IMR-90 (cell line): ENCODE data around the gene TEX14. TPM values are rescaled to one million over a fixed set of nuclear protein-coding genes. Genes with fewer than 3 reads are reported as not detected.

Source experiments
- ATAC-seq: fragments of 200-7000 bp; cut with Tn5 transposase; 2 replicates; pipeline ENCODE4 v1.9.1; 2020; ENCODE audit warnings: low read depth, mild to moderate bottlenecking, moderate library complexity
- BruUV-seq: library from RNA; stranded (reverse); fragments of 400-500 nt; replicated peaks from 2 replicates; lab custom pipeline; 2021; lab: Mats Ljungman, UMichigan
- CTCF ChIA-PET: fragments of 300-600 bp; formaldehyde crosslinking; extraction: SDS; loops from one replicate; lab custom pipeline; 2021; ENCODE audit warnings: antibody characterized with exemption; lab: Yijun Ruan, JAX
- POLR2A ChIA-PET: fragments of 300-600 bp; sonication (Branson Sonifier 250); formaldehyde crosslinking; loops from one replicate; lab custom pipeline; 2022; ENCODE audit warnings: antibody characterized with exemption; ENCODE audit not compliant: unreplicated experiment; lab: Charles Lee
- DNase-seq: peaks from one replicate; pipeline ENCODE4 v3.0.0; 2013
- H2AFZ ChIP-seq: replicated peaks from 2 replicates; pipeline ENCODE3; 2013; ENCODE audit warnings: low read length, mild to moderate bottlenecking; ENCODE audit not compliant: poor library complexity
- H2AK5ac ChIP-seq: 2 replicates; pipeline ENCODE4 v1.6.1; 2013; ENCODE audit warnings: low read depth, low read length, inconsistent platforms
- H2AK9ac ChIP-seq: replicated peaks from 2 replicates; pipeline ENCODE3; 2013; ENCODE audit warnings: mild to moderate bottlenecking, low read depth, low read length, moderate library complexity; ENCODE audit not compliant: poor library complexity
- H2BK120ac ChIP-seq: 2 replicates; pipeline ENCODE4 v1.6.1; 2013; ENCODE audit warnings: low read depth, low read length, inconsistent platforms
- H2BK15ac ChIP-seq: 3 replicates; pipeline ENCODE4 v1.6.1; 2013; ENCODE audit warnings: low read depth, low read length, inconsistent platforms
- H2BK20ac ChIP-seq: 2 replicates; pipeline ENCODE4 v1.6.1; 2013; ENCODE audit warnings: low read depth, mild to moderate bottlenecking, inconsistent platforms, low read length, moderate library complexity
- H2BK5ac ChIP-seq: 2 replicates; pipeline ENCODE4 v1.6.1; 2013; ENCODE audit warnings: mild to moderate bottlenecking, low read depth, low read length, inconsistent platforms; ENCODE audit not compliant: poor library complexity, severe bottlenecking
- H3K14ac ChIP-seq: replicated peaks from 2 replicates; pipeline ENCODE4 v1.6.1; 2013; ENCODE audit warnings: low read depth, low read length, inconsistent platforms
- H3K18ac ChIP-seq: 2 replicates; pipeline ENCODE4 v1.6.1; 2013; ENCODE audit warnings: low read depth, low read length, control low read depth
- H3K23ac ChIP-seq: 2 replicates; pipeline ENCODE4 v1.6.1; 2013; ENCODE audit warnings: low read depth, low read length, inconsistent platforms
- H3K27ac ChIP-seq: 2 replicates; pipeline ENCODE4 v1.5.1; 2013; ENCODE audit warnings: mild to moderate bottlenecking, control low read depth, low read length; ENCODE audit not compliant: insufficient read depth
- H3K27me3 ChIP-seq: 2 replicates; pipeline ENCODE4 v1.6.1; 2013; ENCODE audit warnings: low read length; ENCODE audit not compliant: control insufficient read depth, insufficient read depth
- H3K36me3 ChIP-seq: 2 replicates; pipeline ENCODE4 v1.6.1; 2013; ENCODE audit warnings: low read length, mixed read lengths; ENCODE audit not compliant: control insufficient read depth, insufficient read depth
- H3K4ac ChIP-seq: 2 replicates; pipeline ENCODE4 v1.6.1; 2013; ENCODE audit warnings: low read depth, low read length, inconsistent platforms
- H3K4me1 ChIP-seq: 2 replicates; pipeline ENCODE4 v1.6.1; 2013; ENCODE audit warnings: low read length, mixed read lengths; ENCODE audit not compliant: control insufficient read depth, insufficient read depth
- H3K4me2 ChIP-seq: 2 replicates; pipeline ENCODE4 v1.6.1; 2013; ENCODE audit warnings: low read depth, mild to moderate bottlenecking, control low read depth, low read length, moderate library complexity
- H3K4me3 ChIP-seq: 2 replicates; pipeline ENCODE4 v1.5.1; 2013; ENCODE audit warnings: low read depth, mild to moderate bottlenecking, control low read depth, low read length, moderate library complexity; ENCODE audit not compliant: insufficient read depth
- H3K56ac ChIP-seq: 2 replicates; pipeline ENCODE4 v1.6.1; 2013; ENCODE audit warnings: low read length, inconsistent platforms; ENCODE audit not compliant: insufficient read depth; ENCODE audit errors: extremely low read depth
- H3K79me1 ChIP-seq, 2 experiments: 2 replicates each; pipeline ENCODE4 v1.6.1; 2013; ENCODE audit warnings: low read length in 2 of 2, inconsistent platforms in 1 of 2, low read depth in 1 of 2
- H3K9ac ChIP-seq: 2 replicates; pipeline ENCODE4 v1.6.1; 2013; ENCODE audit warnings: low read depth, low read length, control low read depth
- H3K9me1 ChIP-seq: 2 replicates; pipeline ENCODE4 v1.6.1; 2013; ENCODE audit warnings: low read length, inconsistent platforms; ENCODE audit not compliant: insufficient read depth
- H3K9me3 ChIP-seq: 2 replicates; pipeline ENCODE4 v1.6.1; 2013; ENCODE audit warnings: low read length; ENCODE audit not compliant: control insufficient read depth, insufficient read depth
- H4K20me1 ChIP-seq: 2 replicates; pipeline ENCODE4 v1.6.1; 2013; ENCODE audit warnings: low read length, inconsistent platforms; ENCODE audit not compliant: insufficient read depth
- H4K5ac ChIP-seq: 2 replicates; pipeline ENCODE4 v1.6.1; 2013; ENCODE audit warnings: mild to moderate bottlenecking, low read depth, low read length, control low read depth
- H4K8ac ChIP-seq, 2 experiments: 2 replicates each; pipeline ENCODE4 v1.6.1; 2013; ENCODE audit warnings: low read depth in 2 of 2, low read length in 2 of 2, control low read depth in 1 of 2, inconsistent platforms in 1 of 2
- H4K91ac ChIP-seq: 2 replicates; pipeline ENCODE4 v1.6.1; 2013; ENCODE audit warnings: low read depth, low read length, inconsistent platforms; ENCODE audit not compliant: insufficient read depth
- BHLHE40 ChIP-seq: fragments of 150-350 bp; IDR thresholded peaks from 2 replicates; pipeline ENCODE4 v1.6.1; 2016; ENCODE audit warnings: mild to moderate bottlenecking, low read depth, low read length
- CEBPB ChIP-seq: IDR thresholded peaks from 2 replicates; pipeline ENCODE4 v1.6.1; 2012; ENCODE audit warnings: low read depth, low read length, improper control_type of control experiment
- CHD1 ChIP-seq: IDR thresholded peaks from 2 replicates; pipeline ENCODE4 v1.6.1; 2012; ENCODE audit warnings: low read depth, low read length, improper control_type of control experiment
- FOS ChIP-seq: fragments of 150-350 bp; IDR thresholded peaks from 2 replicates; pipeline ENCODE4 v1.6.1; 2016; ENCODE audit warnings: low read depth, low read length
- MAFK ChIP-seq: IDR thresholded peaks from 2 replicates; pipeline ENCODE4 v1.6.1; 2012; ENCODE audit warnings: low read depth, low read length, improper control_type of control experiment
- MXI1 ChIP-seq: IDR thresholded peaks from 2 replicates; pipeline ENCODE4 v1.6.1; 2012; ENCODE audit warnings: low read depth, mild to moderate bottlenecking, low read length, moderate library complexity, borderline replicate concordance
- NFE2L2 ChIP-seq: fragments of 150-350 bp; IDR thresholded peaks from 2 replicates; pipeline ENCODE4 v1.6.1; 2016; ENCODE audit warnings: low read depth, mild to moderate bottlenecking, low read length
- POLR2A ChIP-seq: IDR thresholded peaks from 2 replicates; pipeline ENCODE4 v1.6.1; 2012; ENCODE audit warnings: mild to moderate bottlenecking, low read depth, low read length
- RAD21 ChIP-seq: IDR thresholded peaks from 2 replicates; pipeline ENCODE4 v1.6.1; 2012; ENCODE audit warnings: low read length, improper control_type of control experiment
- RCOR1 ChIP-seq: IDR thresholded peaks from 2 replicates; pipeline ENCODE4 v1.6.1; 2012; ENCODE audit warnings: mild to moderate bottlenecking, low read length, improper control_type of control experiment; ENCODE audit not compliant: insufficient replicate concordance
- RFX5 ChIP-seq: IDR thresholded peaks from 2 replicates; pipeline ENCODE4 v1.8.0; 2012; ENCODE audit warnings: low read depth, mild to moderate bottlenecking, low read length, moderate library complexity
- SMC3 ChIP-seq: fragments of 150-350 bp; IDR thresholded peaks from 2 replicates; pipeline ENCODE4 v1.6.1; 2016; ENCODE audit warnings: low read depth, mild to moderate bottlenecking, antibody characterized with exemption, low read length, moderate library complexity
- WGBS, 2 experiments: methylation state at CpG; one replicate each; pipeline versions ENCODE4 v1.1.5 to v1.1.7; 2013; ENCODE audit warnings: missing lambda C conversion rate in 2 of 2; ENCODE audit not compliant: insufficient read length in 1 of 2; ENCODE audit errors: extremely low coverage in 2 of 2; 5-methylcytosine and 5-hydroxymethylcytosine counted together
- dilution Hi-C: fragments of 300-500 bp; cut with HindIII; formaldehyde crosslinking; loops from one replicate; pipeline ENCODE4 v1.14.3; 2018; ENCODE audit warnings: low sequenced_read_pairs; ENCODE audit not compliant: unreplicated experiment
- in situ Hi-C: fragments of 300-500 bp; cut with MboI; formaldehyde crosslinking; loops from 3 replicates; pipeline ENCODE4 v1.14.3; 2019; ENCODE audit warnings: low sequenced_read_pairs, inconsistent platforms, mixed read lengths
- intact Hi-C: fragments of 100-400 bp; cut with micrococcal nuclease; formaldehyde crosslinking; loops from 2 replicates; pipeline ENCODE4 v1.10.0; 2022
- polyA plus RNA-seq, 3 experiments: library from polyadenylated mRNA; depleted of rRNA; stranded (reverse); fragments of >200 nt; gene quantifications; 2 replicates each; pipeline ENCODE4 v1.2.3, GENCODE V29; 2012; ENCODE audit warnings: low replicate concordance in 1 of 3
- total RNA-seq: library from RNA; depleted of rRNA; stranded (reverse); fragments of >200 nt; gene quantifications from 2 replicates; pipeline ENCODE4 v1.2.3, GENCODE V29; 2012
- TF ChIP-seq, protein P1 (sequence below): fragments of 150-350 bp; IDR thresholded peaks from 2 replicates; pipeline ENCODE4 v1.6.1; 2016; ENCODE audit warnings: low read depth, mild to moderate bottlenecking, low read length, moderate library complexity, borderline replicate concordance
- TF ChIP-seq, protein P2 (sequence below): fragments of 150-350 bp; IDR thresholded peaks from 2 replicates; pipeline ENCODE4 v1.6.1; 2017; ENCODE audit warnings: mild to moderate bottlenecking, antibody characterized with exemption, low read length, low read depth

TEX14 gene
- total and polyA plus RNA-seq, 2 of the 4 experiments (the other 2 are of a cell fraction), result not detected

DNA sequence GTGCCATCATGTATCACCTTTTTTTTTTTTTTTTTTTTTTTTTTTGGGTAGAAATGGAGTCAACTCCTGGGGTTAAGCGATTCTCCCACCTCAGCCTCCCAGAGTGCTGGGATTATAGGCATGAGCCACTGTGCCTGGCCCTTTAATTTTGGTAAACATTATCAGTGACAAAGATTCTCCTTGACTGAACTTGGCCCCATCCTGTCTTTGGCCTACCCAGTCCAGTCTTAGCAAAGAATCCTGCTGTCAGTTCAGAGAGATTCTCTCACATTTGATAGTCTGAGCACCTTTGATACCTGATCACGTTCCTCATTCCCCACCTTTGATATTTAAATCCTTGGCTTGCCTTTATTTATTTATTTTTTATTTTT lies 12.1 kb upstream of the TEX14 start:
- H3K9ac ChIP-seq, result no peak overlapping the region
- H2AFZ ChIP-seq, result no peak overlapping the region
- ChIA-PET CTCF (interaction anchor here (0.5 kb wide), 1 partner anchor 95 kb away, joined by 3 read pairs; no protein-coding TSS in a partner anchor), POLR2A (no interaction called here)
- WGBS, 2 experiments, result no CpG with 5 or more reads among the region's 2 CpGs
- no peak overlapping the region for H2BK15ac ChIP-seq
- intact Hi-C loops (no loop called here), dilution Hi-C loops (no loop called here), in situ Hi-C loops (no loop called here)
- no peak overlapping the region for H3K27ac ChIP-seq
- no peak overlapping the region; the same call in 1 of the 2 replicates for H3K18ac ChIP-seq
- H3K23ac ChIP-seq, result no peak overlapping the region
- no peak overlapping the region for H3K4ac ChIP-seq
- H4K5ac ChIP-seq, result no peak overlapping the region
- H4K91ac ChIP-seq, result no peak overlapping the region
- peaks cover 3% of the 10 kb centered on the region for H3K4me1 ChIP-seq
- H4K20me1 ChIP-seq, result no peaks in the 10 kb centered on the region
- peaks cover 6% of the 10 kb centered on the region; the same call in 1 of the 2 replicates for H3K36me3 ChIP-seq
- no peak overlapping the region for H3K14ac ChIP-seq
- TF ChIP-seq RCOR1, result no peak
- TF ChIP-seq MXI1, result no peak
- TF ChIP-seq CEBPB, result no peak
- no peak for TF ChIP-seq POLR2A
- TF ChIP-seq, protein P1, sequence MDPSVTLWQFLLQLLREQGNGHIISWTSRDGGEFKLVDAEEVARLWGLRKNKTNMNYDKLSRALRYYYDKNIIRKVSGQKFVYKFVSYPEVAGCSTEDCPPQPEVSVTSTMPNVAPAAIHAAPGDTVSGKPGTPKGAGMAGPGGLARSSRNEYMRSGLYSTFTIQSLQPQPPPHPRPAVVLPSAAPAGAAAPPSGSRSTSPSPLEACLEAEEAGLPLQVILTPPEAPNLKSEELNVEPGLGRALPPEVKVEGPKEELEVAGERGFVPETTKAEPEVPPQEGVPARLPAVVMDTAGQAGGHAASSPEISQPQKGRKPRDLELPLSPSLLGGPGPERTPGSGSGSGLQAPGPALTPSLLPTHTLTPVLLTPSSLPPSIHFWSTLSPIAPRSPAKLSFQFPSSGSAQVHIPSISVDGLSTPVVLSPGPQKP, result no peak
- TF ChIP-seq NFE2L2, result no peak
- TF ChIP-seq, protein P2, sequence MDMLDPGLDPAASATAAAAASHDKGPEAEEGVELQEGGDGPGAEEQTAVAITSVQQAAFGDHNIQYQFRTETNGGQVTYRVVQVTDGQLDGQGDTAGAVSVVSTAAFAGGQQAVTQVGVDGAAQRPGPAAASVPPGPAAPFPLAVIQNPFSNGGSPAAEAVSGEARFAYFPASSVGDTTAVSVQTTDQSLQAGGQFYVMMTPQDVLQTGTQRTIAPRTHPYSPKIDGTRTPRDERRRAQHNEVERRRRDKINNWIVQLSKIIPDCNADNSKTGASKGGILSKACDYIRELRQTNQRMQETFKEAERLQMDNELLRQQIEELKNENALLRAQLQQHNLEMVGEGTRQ, result no peak
- TF ChIP-seq CHD1, result no peak
- TF ChIP-seq MAFK, result no peak
- TF ChIP-seq SMC3, result no peak
- TF ChIP-seq BHLHE40, result no peak
- TF ChIP-seq RFX5, result no peak
- no peak for TF ChIP-seq FOS
- no peak for TF ChIP-seq RAD21
- no peaks in the 10 kb centered on the region for H3K9me3 ChIP-seq
- no peaks in the 10 kb centered on the region for H3K27me3 ChIP-seq
- BruUV-seq, result no TSS peak
- H3K4me2 ChIP-seq, result no peak overlapping the region
- H2AK5ac ChIP-seq, result 0 out of 2 replicates have a peak overlapping the region, but pooled peaks have one; percentile 46
- peak overlapping the region; percentile 7 for H2BK5ac ChIP-seq
- no peak overlapping the region for H3K4me3 ChIP-seq
- DNase-seq (no peak), ATAC-seq (no peak)
- H2BK120ac ChIP-seq, result no peak overlapping the region
- no peak overlapping the region for H3K56ac ChIP-seq
- H2BK20ac ChIP-seq, result 0 out of 2 replicates have a peak overlapping the region, but pooled peaks have one; percentile 25
- H3K79me1 ChIP-seq, result no peaks in the 10 kb centered on the region
- H4K8ac ChIP-seq, result no peak overlapping the region
- peaks cover 2% of the 10 kb centered on the region; the same call in 1 of the 2 replicates for H3K9me1 ChIP-seq
- H2AK9ac ChIP-seq, result no peak overlapping the region
